ENCODE measurements around the gene STRIP1.

The STRIP1 gene

DNA sequence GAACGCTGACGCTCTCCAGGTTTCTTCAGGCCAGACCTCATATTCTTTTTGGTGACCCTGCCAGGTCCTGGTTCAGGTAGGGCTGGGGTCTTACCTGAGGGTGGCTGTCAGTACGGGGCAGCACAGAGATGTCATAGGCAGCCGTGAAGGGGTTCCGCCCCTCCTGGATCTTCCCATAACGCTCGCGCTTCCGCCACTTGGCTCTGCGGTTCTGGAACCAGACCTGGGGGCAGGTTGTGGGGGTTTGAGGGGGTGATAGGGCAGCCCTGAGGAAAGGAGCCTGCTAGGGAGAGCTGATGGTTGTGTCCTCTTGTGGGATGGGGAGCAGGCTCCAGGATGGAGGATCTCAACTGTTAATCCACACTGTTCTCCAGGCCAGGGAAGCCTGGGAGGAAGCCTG is 26.9 kb downstream of the STRIP1 start:
- H3K4me1 ChIP-seq, result no peaks in the 10 kb centered on the region
- H3K9me3 ChIP-seq, result no peaks in the 10 kb centered on the region
- in situ Hi-C loops (cut with MboI; ENCODE audit: low sequenced_read_pairs), result no loop called here
- DNase-seq (ENCODE audit: low spot score in 2 of 2), result no peak
- no peaks in the 10 kb centered on the region for H3K27me3 ChIP-seq (ENCODE audit: low read depth)
- no peak overlapping the region for H3K4me3 ChIP-seq
- H3K36me3 ChIP-seq (replicated peaks), result peaks cover 25% of the 10 kb centered on the region

- H3K4me3 ChIP-seq, result no peak overlapping the region
- peaks cover 12% of the 10 kb centered on the region for H3K36me3 ChIP-seq (replicated peaks)
- H3K4me1 ChIP-seq, result no peaks in the 10 kb centered on the region
- DNase-seq (ENCODE audit: low spot score in 2 of 2), result no peak
- peaks cover 10% of the 10 kb centered on the region for H3K27me3 ChIP-seq (ENCODE audit: low read depth)
- in situ Hi-C loops (cut with MboI; ENCODE audit: low sequenced_read_pairs), result no loop called here
- H3K9me3 ChIP-seq, result no peaks in the 10 kb centered on the region
Measured at GRCh38 chr1:110062612-110063011, 28.2 kb downstream of the STRIP1 start.

DNA sequence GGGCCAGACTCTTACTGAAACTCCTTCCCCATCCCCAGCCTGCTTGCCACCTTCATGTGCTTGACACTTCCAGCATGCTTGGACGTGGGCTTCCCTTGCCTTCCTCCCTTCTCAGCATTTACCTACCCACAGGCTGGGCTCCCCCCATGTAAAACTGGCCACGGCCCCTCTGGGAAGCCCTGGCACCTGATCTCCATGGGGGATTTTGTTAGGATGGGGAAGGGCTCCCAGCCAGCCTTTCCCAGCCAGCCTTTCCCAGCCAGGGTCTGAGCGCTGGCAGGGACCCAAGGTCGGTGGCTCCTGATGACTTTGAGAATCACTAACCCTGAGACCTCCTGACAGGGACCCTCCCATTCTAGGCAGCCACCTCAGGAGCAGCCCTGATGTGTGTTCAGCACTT is 29.4 kb downstream of the STRIP1 start:
- H3K4me3 ChIP-seq, result no peak overlapping the region
- peaks cover 7% of the 10 kb centered on the region for H3K36me3 ChIP-seq (replicated peaks)
- no peaks in the 10 kb centered on the region for H3K4me1 ChIP-seq
- no peak for DNase-seq (ENCODE audit: low spot score in 2 of 2)
- H3K9me3 ChIP-seq, result no peaks in the 10 kb centered on the region
- in situ Hi-C loops (cut with MboI; ENCODE audit: low sequenced_read_pairs), result no loop called here
- peaks cover 21% of the 10 kb centered on the region for H3K27me3 ChIP-seq (ENCODE audit: low read depth)

- H3K4me3 ChIP-seq, result no peak overlapping the region
- H3K9me3 ChIP-seq, result no peaks in the 10 kb centered on the region
- no peaks in the 10 kb centered on the region for H3K4me1 ChIP-seq
- peaks cover 7% of the 10 kb centered on the region; the same call in 1 of the 2 replicates for H3K36me3 ChIP-seq (replicated peaks)
- H3K27me3 ChIP-seq (ENCODE audit: low read depth), result peaks cover 31% of the 10 kb centered on the region
- no peak for DNase-seq (ENCODE audit: low spot score in 2 of 2)
- in situ Hi-C loops (cut with MboI; ENCODE audit: low sequenced_read_pairs), result no loop called here
Measured at GRCh38 chr1:110064576-110065337, 30.3 kb downstream of the STRIP1 start.

- no peaks in the 10 kb centered on the region for H3K9me3 ChIP-seq
- H3K4me1 ChIP-seq, result no peaks in the 10 kb centered on the region
- peaks cover 7% of the 10 kb centered on the region; the same call in 1 of the 2 replicates for H3K36me3 ChIP-seq (replicated peaks)
- peaks cover 37% of the 10 kb centered on the region for H3K27me3 ChIP-seq (ENCODE audit: low read depth)
- in situ Hi-C loops (cut with MboI; ENCODE audit: low sequenced_read_pairs), result no loop called here
- no peak for DNase-seq (ENCODE audit: low spot score in 2 of 2)
- H3K4me3 ChIP-seq, result no peak overlapping the region
Measured at GRCh38 chr1:110065841-110066240, 31.4 kb downstream of the STRIP1 start.

- peaks cover 51% of the 10 kb centered on the region for H3K27me3 ChIP-seq (ENCODE audit: low read depth)
- no peak for DNase-seq (ENCODE audit: low spot score in 2 of 2)
- no peaks in the 10 kb centered on the region for H3K36me3 ChIP-seq (replicated peaks)
- H3K4me1 ChIP-seq, result no peaks in the 10 kb centered on the region
- in situ Hi-C loops (cut with MboI; ENCODE audit: low sequenced_read_pairs), result no loop called here
- no peak overlapping the region for H3K4me3 ChIP-seq
- no peaks in the 10 kb centered on the region for H3K9me3 ChIP-seq
Measured at GRCh38 chr1:110067479-110067892, 33.1 kb downstream of the STRIP1 start.

GRCh38 chr1:110067893-110068645 is 33.6 kb downstream of the STRIP1 start:
- Histone ChIP-seq H3K9me3 (no peaks in the 10 kb centered on the region), H3K4me1 (no peaks in the 10 kb centered on the region), H3K36me3 (replicated peaks) (no peaks in the 10 kb centered on the region), H3K4me3 (no peak overlapping the region), H3K27me3 (ENCODE audit: low read depth) (peaks cover 54% of the 10 kb centered on the region)
- in situ Hi-C loops (cut with MboI; ENCODE audit: low sequenced_read_pairs), result no loop called here
- peak in 1 of 2 experiments; percentile 22 for DNase-seq (ENCODE audit: low spot score in 2 of 2)

- H3K9me3 ChIP-seq, result no peaks in the 10 kb centered on the region
- in situ Hi-C loops (cut with MboI; ENCODE audit: low sequenced_read_pairs), result no loop called here
- no peaks in the 10 kb centered on the region for H3K36me3 ChIP-seq (replicated peaks)
- H3K4me3 ChIP-seq, result no peak overlapping the region
- peaks cover 58% of the 10 kb centered on the region for H3K27me3 ChIP-seq (ENCODE audit: low read depth)
- no peaks in the 10 kb centered on the region for H3K4me1 ChIP-seq
- DNase-seq (ENCODE audit: low spot score in 2 of 2), result no peak
Measured at GRCh38 chr1:110068646-110069403, 34.4 kb downstream of the STRIP1 start.

DNA sequence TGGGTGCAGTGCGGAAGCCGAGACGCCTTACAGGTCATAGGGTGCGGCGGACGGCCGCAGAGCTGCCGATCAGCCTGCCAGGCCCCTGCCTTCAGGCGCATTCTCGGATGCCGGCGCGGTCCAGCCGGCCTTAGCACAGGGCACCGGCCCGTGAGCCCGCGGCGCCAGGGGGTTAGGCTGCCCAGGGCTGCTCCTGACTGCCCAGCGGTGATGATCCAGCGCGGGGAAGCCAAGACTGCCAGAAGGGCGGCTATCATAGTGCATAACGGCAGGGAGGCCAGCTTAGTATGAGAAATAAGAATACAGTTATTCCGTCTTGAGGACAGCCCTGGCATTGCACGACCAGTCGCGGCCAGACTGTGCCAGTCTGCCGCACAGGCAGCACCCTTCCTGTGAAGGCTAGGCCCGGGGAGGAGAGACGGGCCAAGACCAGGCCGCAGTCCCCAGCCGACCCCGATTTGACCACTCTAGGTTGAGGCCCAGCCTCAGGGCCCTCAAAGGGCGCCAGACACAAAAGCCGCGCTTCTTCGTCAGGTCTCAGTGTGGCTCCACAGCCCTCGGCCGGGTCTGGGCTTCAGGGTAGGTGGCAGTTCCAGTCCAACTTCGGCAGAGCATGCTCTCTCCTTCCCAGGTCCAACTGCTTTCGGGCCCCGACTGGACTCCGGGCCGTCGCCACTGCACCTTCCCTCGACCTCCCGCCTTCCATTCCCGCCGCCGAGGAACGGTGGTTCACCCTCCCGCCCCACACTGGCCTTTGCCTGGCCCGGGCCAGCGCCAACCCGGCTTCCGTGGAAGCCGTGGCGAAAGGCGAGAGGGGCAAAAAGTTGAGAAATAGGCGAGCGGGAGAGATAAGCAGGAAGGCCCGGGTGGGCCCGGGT is 35.2 kb downstream of the STRIP1 start:
- H3K4me3 ChIP-seq, result no peak overlapping the region
- no peaks in the 10 kb centered on the region for H3K9me3 ChIP-seq
- H3K36me3 ChIP-seq (replicated peaks), result no peaks in the 10 kb centered on the region
- H3K4me1 ChIP-seq, result no peaks in the 10 kb centered on the region
- in situ Hi-C loops (cut with MboI; ENCODE audit: low sequenced_read_pairs), result no loop called here
- H3K27me3 ChIP-seq (ENCODE audit: low read depth), result peaks cover 61% of the 10 kb centered on the region
- no peak for DNase-seq (ENCODE audit: low spot score in 2 of 2)

DNA sequence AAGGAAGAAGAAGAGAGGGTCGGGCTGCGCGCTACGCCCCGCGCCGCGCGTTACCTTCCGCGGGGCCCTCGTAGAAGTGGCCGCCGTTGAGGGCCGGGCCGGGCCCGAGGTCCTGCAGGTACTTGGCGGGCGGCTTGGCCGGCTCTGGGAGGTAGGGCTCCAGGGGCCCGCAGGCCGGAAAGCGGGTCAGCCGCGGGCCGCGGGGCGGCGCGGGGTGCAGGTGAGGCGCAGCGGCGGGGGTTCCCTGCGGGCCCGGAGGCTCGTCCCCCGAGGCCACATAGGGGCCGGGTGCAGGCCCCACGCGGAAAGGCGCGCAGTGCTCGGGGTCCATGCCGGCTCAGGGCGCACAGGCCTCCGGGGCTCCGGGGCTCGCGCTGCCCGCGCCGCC is 35.9 kb downstream of the STRIP1 start:
- H3K9me3 ChIP-seq, result no peaks in the 10 kb centered on the region
- no peak overlapping the region for H3K4me3 ChIP-seq
- in situ Hi-C loops (cut with MboI; ENCODE audit: low sequenced_read_pairs), result no loop called here
- no peak for DNase-seq (ENCODE audit: low spot score in 2 of 2)
- H3K4me1 ChIP-seq, result no peaks in the 10 kb centered on the region
- H3K27me3 ChIP-seq (ENCODE audit: low read depth), result peaks cover 61% of the 10 kb centered on the region
- no peaks in the 10 kb centered on the region for H3K36me3 ChIP-seq (replicated peaks)

DNA sequence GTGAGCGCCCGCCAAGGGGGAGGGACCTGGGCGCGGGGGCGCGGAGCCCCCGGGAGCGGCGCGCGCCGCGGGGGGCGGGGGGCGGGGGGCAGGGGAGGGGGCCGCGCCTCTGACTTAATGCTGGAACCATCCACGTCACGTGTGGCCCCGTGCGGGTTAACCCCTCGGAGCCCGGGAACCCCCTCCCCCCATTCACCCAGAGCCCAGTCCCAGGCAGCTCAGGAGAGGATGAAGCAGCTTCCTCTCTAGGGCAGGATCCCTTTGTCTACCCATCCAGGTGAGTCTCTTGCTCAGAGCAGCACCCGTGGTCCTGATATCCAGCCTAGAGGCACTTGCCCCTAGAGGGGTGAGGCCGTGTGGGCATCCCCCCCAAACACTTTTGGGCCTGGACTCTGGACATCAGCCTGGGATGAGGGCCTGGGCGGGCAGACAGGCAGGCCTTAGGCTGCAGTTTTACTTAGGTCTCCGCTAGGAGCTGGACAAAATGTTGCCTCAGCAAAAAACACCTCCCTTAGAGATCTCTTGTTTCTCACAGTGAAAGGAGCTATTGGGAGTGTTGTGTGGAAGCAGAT is 36.3 kb downstream of the STRIP1 start, which contains the start of gene ALX3:
TSS of gene ALX3 (minus strand) at position 2 of the 572 bp plus-strand sequence. CDS start 60 bp downstream, outside the sequence.
- Histone ChIP-seq H3K4me1 (no peaks in the 10 kb centered on the region), H3K27me3 (ENCODE audit: low read depth) (peaks cover 61% of the 10 kb centered on the region), H3K36me3 (replicated peaks) (no peaks in the 10 kb centered on the region), H3K4me3 (no peak within 1 kb of the TSS), H3K9me3 (no peaks in the 10 kb centered on the region)
- no peak for DNase-seq (ENCODE audit: low spot score in 2 of 2)
- in situ Hi-C loops (cut with MboI; ENCODE audit: low sequenced_read_pairs), result no loop called here

DNA sequence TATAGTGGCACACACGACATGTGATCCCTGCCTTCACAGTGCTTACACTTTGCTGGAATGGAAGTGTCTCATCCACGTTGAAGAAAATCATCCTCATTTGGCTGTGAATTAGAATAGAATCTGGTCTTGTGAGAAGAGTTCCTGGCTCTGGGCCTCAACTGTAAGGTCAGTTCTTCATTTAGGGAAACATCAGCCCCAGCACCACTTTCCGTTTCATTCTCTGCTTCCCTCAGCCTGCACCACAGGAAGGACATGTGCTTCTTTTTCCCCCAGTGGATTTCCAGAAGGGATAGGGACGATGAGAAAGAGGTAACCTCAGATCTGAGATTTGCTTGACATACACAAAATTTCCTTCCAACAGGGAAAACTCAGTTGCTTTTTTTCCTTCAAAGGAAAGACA is 39.7 kb downstream of the STRIP1 start:
- H3K4me1 ChIP-seq, result no peaks in the 10 kb centered on the region
- H3K9me3 ChIP-seq, result no peaks in the 10 kb centered on the region
- peaks cover 39% of the 10 kb centered on the region for H3K27me3 ChIP-seq (ENCODE audit: low read depth)
- no peak for DNase-seq (ENCODE audit: low spot score in 2 of 2)
- no peak overlapping the region for H3K4me3 ChIP-seq
- H3K36me3 ChIP-seq (replicated peaks), result no peaks in the 10 kb centered on the region
- in situ Hi-C loops (cut with MboI; ENCODE audit: low sequenced_read_pairs), result no loop called here

All from HAP-1 (cell line).